HepG2 (cell line): ENCODE results near the gene NSMCE4A. TPM values are rescaled to one million over a fixed set of nuclear protein-coding genes. Genes with fewer than 3 reads are reported as not detected.

Experiments
- JARID2 ChIP-seq: sonication (generic); formaldehyde crosslinking; IDR thresholded peaks from 2 replicates; pipeline ENCODE4 v1.8.1; 2023; ENCODE audit warnings: missing genetic modification reagents, inconsistent platforms; ENCODE audit not compliant: insufficient replicate concordance
- NFE2 ChIP-seq: sonication (generic); formaldehyde crosslinking; IDR thresholded peaks from 2 replicates; pipeline ENCODE4 v1.4.0; 2020; ENCODE audit warnings: missing genetic modification reagents
- POLR2G ChIP-seq: fragments of 200-400 bp; formaldehyde crosslinking; IDR thresholded peaks from 2 replicates; pipeline ENCODE4 v1.6.1; 2018; ENCODE audit warnings: mild to moderate bottlenecking, low read depth, low read length, moderate library complexity
- SALL1 ChIP-seq: sonication (generic); formaldehyde crosslinking; IDR thresholded peaks from 2 replicates; pipeline ENCODE4 v1.8.0; 2022; ENCODE audit warnings: mild to moderate bottlenecking, missing genetic modification reagents
- ZNF350 ChIP-seq: sonication (generic); formaldehyde crosslinking; IDR thresholded peaks from 2 replicates; pipeline ENCODE4 v1.4.0; 2020; ENCODE audit warnings: mild to moderate bottlenecking, low read depth, missing genetic modification reagents, borderline replicate concordance
- ZNF652 ChIP-seq: IDR thresholded peaks from 2 replicates; pipeline ENCODE4 v1.6.1; 2016; ENCODE audit warnings: low read depth, borderline replicate concordance
- ZNF737 ChIP-seq: sonication (generic); formaldehyde crosslinking; IDR thresholded peaks from 2 replicates; pipeline ENCODE4 v1.5.0; 2020; ENCODE audit warnings: missing genetic modification reagents, mild to moderate bottlenecking, borderline replicate concordance
- polyA plus RNA-seq, 8 experiments: library from polyadenylated mRNA; depleted of rRNA in 3 of 8; stranded (reverse) in 7 of 8; unstranded in 1 of 8; fragments of >200 nt; fragmentation: Illumina TruSeq in 4 of 8; extraction: Trizol in 4 of 8; gene quantifications; 2 replicates each; pipeline versions ENCODE4 v1.2.1 to v1.2.3, GENCODE V29; 2011 to 2016; ENCODE audit warnings: low read depth in 4 of 8, missing spikeins in 1 of 8, mixed read lengths in 1 of 8; ENCODE audit not compliant: insufficient read depth in 1 of 8
- total RNA-seq, 5 experiments: library from RNA; depleted of rRNA; stranded (reverse); fragments of >200 nt; fragmentation: Illumina TruSeq; extraction: Trizol; gene quantifications; 2 replicates each; pipeline ENCODE4 v1.2.3, GENCODE V29; 2016; ENCODE audit warnings: low read depth in 1 of 5
- TF ChIP-seq, protein P1 (sequence below): sonication (generic); formaldehyde crosslinking; IDR thresholded peaks from 2 replicates; pipeline ENCODE4 v1.4.0; 2020; ENCODE audit warnings: missing genetic modification reagents
- TF ChIP-seq, protein P2 (sequence below): sonication (generic); formaldehyde crosslinking; IDR thresholded peaks from 2 replicates; pipeline ENCODE4 v1.4.0; 2020; ENCODE audit warnings: missing genetic modification reagents
- TF ChIP-seq, protein P3 (sequence below): sonication (generic); formaldehyde crosslinking; IDR thresholded peaks from 2 replicates; pipeline ENCODE4 v1.8.1; 2023; ENCODE audit warnings: mild to moderate bottlenecking, moderate library complexity, missing genetic modification reagents
- TF ChIP-seq, protein P4 (sequence below): sonication (generic); formaldehyde crosslinking; IDR thresholded peaks from 2 replicates; pipeline ENCODE4 v1.8.0; 2022; ENCODE audit warnings: mild to moderate bottlenecking, missing genetic modification reagents, moderate library complexity
- TF ChIP-seq, protein P5 (sequence below): sonication (generic); formaldehyde crosslinking; conservative IDR thresholded peaks from 2 replicates; pipeline ENCODE4 v1.4.0; 2020; ENCODE audit warnings: missing genetic modification reagents
- TF ChIP-seq, protein P6 (sequence below), 2 experiments: sonication (generic) in 1 of 2; formaldehyde crosslinking in 1 of 2; IDR thresholded peaks; 2 replicates each; pipeline versions ENCODE4 v1.4.0 to v1.6.1; 2016 to 2020; ENCODE audit warnings: borderline replicate concordance in 1 of 2, low read depth in 1 of 2, mild to moderate bottlenecking in 1 of 2, missing genetic modification reagents in 1 of 2

Gene NSMCE4A
- total and polyA plus RNA-seq, 2 of the 13 experiments (the other 11 are each of a cell fraction or from before 2014, with no cell fraction given): 61.1 to 91.6 TPM

DNA sequence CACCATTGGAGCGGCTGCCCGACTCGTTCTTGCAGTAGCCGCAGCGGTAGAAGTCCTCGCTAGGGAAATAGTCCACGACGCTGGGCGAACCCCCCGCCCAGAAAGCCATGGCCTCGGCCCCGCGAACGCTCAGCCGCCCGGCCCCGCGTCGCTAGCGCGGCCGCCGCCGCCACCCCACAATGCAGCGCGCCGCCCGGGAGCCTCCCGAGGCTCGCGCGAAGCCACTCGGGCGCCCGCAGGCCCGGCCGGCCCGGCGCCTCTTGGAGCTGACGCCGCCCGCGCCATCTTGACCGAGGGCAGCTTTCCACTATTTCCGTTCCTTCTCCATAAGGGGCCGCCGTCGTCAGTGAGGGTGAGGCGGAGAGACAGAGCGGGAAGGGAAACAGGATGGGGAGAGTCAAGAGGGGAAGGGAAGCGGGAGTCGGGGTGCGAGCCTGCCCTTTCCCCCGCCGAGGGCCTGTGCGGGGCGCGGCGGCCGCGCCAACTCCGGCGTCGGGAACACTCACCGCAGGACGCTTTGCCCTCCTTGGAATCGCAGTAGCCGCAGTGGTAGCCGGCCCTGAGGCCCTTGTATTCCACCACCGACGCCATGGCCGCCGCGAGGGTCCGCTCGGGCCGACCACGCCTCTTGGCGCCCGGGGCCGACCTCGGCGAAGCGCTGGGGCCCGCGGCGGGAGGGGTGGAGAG, 47.0 kb downstream of the NSMCE4A start, which contains the start of gene ATE1 (continued):
- TF ChIP-seq, protein P1, sequence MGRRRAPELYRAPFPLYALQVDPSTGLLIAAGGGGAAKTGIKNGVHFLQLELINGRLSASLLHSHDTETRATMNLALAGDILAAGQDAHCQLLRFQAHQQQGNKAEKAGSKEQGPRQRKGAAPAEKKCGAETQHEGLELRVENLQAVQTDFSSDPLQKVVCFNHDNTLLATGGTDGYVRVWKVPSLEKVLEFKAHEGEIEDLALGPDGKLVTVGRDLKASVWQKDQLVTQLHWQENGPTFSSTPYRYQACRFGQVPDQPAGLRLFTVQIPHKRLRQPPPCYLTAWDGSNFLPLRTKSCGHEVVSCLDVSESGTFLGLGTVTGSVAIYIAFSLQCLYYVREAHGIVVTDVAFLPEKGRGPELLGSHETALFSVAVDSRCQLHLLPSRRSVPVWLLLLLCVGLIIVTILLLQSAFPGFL (CRISPR knock-in tag): peak; percentile 71; the same call in 1 of the 2 replicates
- TF ChIP-seq, protein P2, sequence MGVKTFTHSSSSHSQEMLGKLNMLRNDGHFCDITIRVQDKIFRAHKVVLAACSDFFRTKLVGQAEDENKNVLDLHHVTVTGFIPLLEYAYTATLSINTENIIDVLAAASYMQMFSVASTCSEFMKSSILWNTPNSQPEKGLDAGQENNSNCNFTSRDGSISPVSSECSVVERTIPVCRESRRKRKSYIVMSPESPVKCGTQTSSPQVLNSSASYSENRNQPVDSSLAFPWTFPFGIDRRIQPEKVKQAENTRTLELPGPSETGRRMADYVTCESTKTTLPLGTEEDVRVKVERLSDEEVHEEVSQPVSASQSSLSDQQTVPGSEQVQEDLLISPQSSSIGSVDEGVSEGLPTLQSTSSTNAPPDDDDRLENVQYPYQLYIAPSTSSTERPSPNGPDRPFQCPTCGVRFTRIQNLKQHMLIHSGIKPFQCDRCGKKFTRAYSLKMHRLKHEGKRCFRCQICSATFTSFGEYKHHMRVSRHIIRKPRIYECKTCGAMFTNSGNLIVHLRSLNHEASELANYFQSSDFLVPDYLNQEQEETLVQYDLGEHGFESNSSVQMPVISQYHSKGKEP (CRISPR knock-in tag): no peak
- TF ChIP-seq SALL1 (CRISPR knock-in tag) (peak; percentile 77), POLR2G (peak; percentile 86), ZNF652 (CRISPR knock-in tag) (no peak), ZNF350 (peak; percentile 59; the same call in 1 of the 2 replicates), JARID2 (CRISPR knock-in tag) (no peak), NFE2 (no peak), ZNF737 (CRISPR knock-in tag) (no peak)
- TF ChIP-seq, protein P3, sequence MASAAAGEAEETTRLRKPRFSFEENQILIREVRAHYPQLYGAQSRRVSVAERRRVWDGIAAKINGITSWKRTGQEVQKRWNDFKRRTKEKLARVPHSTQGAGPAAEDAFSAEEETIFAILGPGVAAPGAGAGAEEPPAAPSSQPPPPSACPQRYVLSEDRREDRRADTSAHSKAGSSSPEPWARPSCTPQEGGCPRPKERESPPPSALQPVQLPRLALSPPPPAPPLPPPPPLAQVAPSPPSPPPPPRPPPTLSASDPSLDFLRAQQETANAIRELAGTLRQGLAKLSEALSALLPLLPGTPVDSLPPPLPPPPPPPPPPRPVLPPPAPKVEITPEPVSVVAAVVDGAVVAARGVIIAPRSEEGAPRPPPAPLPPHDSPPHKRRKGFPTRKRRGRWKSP (CRISPR knock-in tag): no peak
- TF ChIP-seq, protein P4, sequence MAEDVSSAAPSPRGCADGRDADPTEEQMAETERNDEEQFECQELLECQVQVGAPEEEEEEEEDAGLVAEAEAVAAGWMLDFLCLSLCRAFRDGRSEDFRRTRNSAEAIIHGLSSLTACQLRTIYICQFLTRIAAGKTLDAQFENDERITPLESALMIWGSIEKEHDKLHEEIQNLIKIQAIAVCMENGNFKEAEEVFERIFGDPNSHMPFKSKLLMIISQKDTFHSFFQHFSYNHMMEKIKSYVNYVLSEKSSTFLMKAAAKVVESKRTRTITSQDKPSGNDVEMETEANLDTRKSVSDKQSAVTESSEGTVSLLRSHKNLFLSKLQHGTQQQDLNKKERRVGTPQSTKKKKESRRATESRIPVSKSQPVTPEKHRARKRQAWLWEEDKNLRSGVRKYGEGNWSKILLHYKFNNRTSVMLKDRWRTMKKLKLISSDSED (CRISPR knock-in tag): peak; percentile 43; the same call in 1 of the 2 replicates
- TF ChIP-seq, protein P5, sequence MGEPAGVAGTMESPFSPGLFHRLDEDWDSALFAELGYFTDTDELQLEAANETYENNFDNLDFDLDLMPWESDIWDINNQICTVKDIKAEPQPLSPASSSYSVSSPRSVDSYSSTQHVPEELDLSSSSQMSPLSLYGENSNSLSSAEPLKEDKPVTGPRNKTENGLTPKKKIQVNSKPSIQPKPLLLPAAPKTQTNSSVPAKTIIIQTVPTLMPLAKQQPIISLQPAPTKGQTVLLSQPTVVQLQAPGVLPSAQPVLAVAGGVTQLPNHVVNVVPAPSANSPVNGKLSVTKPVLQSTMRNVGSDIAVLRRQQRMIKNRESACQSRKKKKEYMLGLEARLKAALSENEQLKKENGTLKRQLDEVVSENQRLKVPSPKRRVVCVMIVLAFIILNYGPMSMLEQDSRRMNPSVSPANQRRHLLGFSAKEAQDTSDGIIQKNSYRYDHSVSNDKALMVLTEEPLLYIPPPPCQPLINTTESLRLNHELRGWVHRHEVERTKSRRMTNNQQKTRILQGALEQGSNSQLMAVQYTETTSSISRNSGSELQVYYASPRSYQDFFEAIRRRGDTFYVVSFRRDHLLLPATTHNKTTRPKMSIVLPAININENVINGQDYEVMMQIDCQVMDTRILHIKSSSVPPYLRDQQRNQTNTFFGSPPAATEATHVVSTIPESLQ (CRISPR knock-in tag): no peak
- TF ChIP-seq, protein P6, sequence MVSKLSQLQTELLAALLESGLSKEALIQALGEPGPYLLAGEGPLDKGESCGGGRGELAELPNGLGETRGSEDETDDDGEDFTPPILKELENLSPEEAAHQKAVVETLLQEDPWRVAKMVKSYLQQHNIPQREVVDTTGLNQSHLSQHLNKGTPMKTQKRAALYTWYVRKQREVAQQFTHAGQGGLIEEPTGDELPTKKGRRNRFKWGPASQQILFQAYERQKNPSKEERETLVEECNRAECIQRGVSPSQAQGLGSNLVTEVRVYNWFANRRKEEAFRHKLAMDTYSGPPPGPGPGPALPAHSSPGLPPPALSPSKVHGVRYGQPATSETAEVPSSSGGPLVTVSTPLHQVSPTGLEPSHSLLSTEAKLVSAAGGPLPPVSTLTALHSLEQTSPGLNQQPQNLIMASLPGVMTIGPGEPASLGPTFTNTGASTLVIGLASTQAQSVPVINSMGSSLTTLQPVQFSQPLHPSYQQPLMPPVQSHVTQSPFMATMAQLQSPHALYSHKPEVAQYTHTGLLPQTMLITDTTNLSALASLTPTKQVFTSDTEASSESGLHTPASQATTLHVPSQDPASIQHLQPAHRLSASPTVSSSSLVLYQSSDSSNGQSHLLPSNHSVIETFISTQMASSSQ (IDR thresholded peaks at IDR 0.05; ENCODE audit: low read depth): no peak
- TF ChIP-seq, protein P6 (CRISPR knock-in tag; IDR thresholded peaks at IDR 0.05; ENCODE audit: borderline replicate concordance): no peak
